Activated effector memory CD4-positive, alpha-beta T cell treated with Interleukin-2 at 50 U/mL for 16 hours (primary cell): ENCODE measurements around the gene LRRIQ3.
"Not testable (repeated sequence)": the region's sequence is repeated elsewhere in the genome, so short reads cannot be mapped to it uniquely, and the experiment has no call there.

Source experiments
- DNase-seq: peaks from one replicate; pipeline ENCODE4 v3.0.0-alpha.2; 2020

The LRRIQ3 gene

GRCh38 chr1:74197657-74198552 lies at the start of gene LRRIQ3, which contains the start of gene FPGT:
TSS of gene LRRIQ3 (minus strand) at chr1:74198176. CDS start at chr1:74183684, 14,492 bp downstream.
TSS of gene FPGT (plus strand) at chr1:74198242. CDS start at chr1:74198279, 37 bp downstream.
- peak; percentile 94 for DNase-seq

DNA sequence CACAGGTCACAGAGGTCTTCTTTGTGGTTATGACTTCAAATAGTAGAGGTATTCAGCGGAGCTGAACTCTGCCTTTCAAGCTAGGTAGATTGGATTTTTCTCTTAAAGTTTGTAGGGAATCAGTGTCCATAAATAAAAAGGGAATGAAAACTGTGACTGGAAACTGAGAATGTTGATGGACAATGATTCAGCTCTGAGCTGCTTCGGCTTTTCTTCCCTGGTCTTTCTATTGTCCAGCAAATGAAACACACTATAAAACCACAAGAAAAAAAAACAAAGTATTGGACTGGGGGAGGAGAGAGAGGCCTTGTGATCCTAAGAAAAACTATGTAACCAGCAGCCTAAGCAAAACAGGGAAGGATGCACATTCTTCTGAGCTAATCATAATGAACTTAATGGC lies 48.3 kb upstream of the LRRIQ3 start:
- DNase-seq = no peak

DNA sequence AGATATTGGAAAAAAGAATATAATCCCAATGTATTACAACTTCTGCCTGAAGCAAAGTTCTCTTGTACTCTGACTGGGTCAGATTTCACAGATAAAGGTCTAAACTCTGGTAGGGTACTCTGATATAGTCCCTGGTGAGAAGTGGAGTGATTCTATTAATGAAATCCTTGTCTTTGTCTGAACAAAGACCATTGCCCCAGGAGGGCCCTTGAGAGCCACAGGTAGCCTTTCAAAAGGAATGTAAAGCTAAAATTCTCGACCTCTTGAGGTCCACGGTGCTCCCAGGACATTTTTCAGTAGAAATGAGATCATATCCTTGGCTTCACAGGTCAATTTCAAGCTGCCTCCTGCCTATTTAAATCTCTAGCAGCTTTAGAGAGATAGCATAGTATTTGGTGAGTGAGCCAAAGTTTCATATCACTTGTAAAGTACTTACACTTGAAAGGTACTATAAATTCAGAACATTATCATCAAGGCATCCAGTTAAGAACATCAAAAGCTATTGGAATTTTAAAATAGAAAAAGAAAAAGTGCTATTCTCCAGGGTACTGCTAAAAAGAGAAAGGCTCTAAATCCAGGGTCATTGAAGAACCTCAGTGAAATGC lies 47.3 kb upstream of the LRRIQ3 start:
- DNase-seq = no peak

DNA sequence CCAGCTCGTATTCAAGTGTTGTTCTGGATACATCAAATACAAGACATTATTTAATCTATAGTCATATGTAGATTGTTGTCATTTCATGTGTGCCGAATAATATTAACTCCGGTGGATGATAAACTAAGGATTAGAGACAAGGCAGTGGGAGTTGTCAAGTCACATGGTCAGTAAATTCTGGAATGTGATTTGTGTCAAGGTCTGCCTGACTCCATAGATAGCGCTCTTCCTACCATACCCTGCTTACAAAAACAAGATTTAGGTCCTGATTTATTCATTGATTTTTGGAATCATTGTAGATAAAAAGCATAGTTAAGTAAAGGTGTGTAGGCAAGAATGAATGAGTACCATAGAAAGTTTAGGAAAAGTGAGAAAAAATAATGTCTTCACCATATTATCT lies 39.8 kb upstream of the LRRIQ3 start:
- no peak for DNase-seq

DNA sequence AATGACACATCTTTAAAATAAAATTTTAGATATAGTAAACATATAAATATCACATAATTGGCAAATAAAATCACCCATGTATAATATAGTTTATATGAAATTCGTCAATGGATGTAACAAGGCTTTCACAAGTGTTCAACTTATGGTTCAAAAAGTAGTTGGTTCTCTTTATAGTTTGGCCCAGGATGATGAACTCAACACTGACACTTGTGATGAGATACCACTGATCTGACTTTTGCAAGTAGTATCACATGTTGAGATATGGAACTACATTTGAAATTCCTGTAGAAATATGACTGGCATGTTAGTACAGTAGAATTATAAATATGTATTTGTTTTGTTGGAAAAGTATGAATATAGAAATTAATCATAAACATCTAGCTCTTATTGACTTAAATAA lies 39.1 kb upstream of the LRRIQ3 start:
- no peak for DNase-seq

- DNase-seq = no peak
Measured at GRCh38 chr1:74236440-74236839, 38.5 kb upstream of the LRRIQ3 start.

- DNase-seq = no peak
Measured at GRCh38 chr1:74235153-74235552, 37.2 kb upstream of the LRRIQ3 start, which contains the start of gene TNNI3K. TSS of gene TNNI3K (plus strand) at chr1:74235387. CDS start at chr1:74235452, 65 bp downstream.

GRCh38 chr1:74223453-74223852 lies 25.5 kb upstream of the LRRIQ3 start:
- DNase-seq = no peak

DNA sequence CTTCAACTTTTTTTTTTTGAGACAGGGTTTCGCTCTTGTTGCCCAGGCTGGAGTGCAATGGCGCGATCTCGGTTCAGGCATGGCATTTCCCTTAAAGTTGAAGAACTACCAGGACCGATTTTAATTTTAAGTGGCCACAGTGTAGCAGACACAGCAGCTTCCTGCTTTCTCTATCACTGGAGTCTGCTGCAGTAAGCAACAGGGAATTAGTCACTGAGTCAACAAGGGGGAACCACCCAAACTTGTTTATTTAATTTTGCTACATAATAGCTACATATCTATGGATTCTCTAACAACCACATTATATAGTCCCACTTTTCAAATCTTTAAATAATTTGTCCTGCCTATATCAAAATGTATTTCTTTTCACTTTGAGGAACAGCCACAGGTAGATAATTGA lies 24.7 kb upstream of the LRRIQ3 start:
- no peak for DNase-seq

- no peak for DNase-seq
Measured at GRCh38 chr1:74215229-74215628, 17.3 kb upstream of the LRRIQ3 start.

- no peak for DNase-seq
Measured at GRCh38 chr1:74205266-74205665, 7.3 kb upstream of the LRRIQ3 start.

- DNase-seq = no peak
Measured at GRCh38 chr1:74199504-74199903, 1.5 kb upstream of the LRRIQ3 start.

DNA sequence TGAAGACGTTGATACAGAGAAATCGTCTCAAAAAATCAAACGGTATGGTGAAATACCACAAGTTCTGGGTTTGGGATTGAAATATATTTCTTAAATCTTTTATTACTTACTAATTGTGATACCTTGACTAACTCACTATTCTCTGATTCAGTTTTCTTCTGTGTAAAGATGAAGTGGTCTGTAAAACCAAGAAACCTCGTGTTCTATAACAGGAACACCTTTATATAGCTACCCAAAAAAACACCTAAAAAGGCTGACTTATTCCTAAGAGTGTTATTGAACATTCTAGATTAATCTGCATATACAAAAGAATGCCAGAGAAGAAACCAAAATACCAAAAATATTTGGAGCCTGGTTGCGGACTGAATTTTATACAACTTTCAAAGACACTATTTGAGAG lies 721 bp downstream of the LRRIQ3 start:
- DNase-seq = no peak

GRCh38 chr1:74195339-74195738 lies 2.6 kb downstream of the LRRIQ3 start:
- DNase-seq = no peak

DNA sequence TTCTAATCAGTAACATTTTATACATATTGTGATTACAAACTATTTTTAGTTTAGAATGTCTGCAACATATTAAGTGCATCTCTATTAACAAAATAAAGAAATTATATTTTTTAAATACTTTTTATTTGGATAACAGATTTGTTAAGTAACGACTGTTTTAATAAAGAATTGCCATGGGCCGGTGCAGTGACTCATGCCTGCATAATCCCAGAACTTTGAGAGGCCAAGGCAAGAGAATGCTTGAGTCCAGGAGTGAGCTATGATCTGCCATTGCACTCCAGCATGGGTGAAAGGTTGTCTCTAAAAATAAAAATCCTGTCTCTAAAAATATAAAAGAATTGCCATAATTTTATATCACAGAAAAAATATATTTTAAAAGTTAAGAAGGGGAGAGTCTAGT lies 4.1 kb downstream of the LRRIQ3 start:
- DNase-seq = no peak

- no peak for DNase-seq
Measured at GRCh38 chr1:74180490-74180889, 17.5 kb downstream of the LRRIQ3 start.

- DNase-seq = not testable (repeated sequence)
Measured at GRCh38 chr1:74174423-74174822, 23.6 kb downstream of the LRRIQ3 start.

DNA sequence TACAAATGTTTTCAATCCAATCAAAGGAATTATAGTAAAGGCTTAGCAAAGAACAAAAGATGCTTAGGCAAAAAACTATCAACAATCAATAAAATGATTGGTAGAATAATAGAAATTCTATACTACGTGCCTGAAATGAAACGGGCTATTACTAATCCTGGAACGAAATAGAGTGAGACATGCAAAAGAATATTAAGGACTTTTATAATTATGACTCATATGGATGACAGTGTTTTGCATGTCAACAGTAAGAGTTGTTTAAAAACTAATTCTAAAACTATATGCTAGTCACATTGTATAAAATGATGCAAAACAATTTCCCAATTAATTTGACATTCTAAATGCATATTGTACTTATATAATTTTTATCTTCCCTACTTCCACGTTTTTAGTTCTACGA lies 35.6 kb downstream of the LRRIQ3 start:
- no peak for DNase-seq

- no peak for DNase-seq
Measured at GRCh38 chr1:74161497-74161896, 36.5 kb downstream of the LRRIQ3 start.

- DNase-seq = no peak
Measured at GRCh38 chr1:74160046-74160445, 37.9 kb downstream of the LRRIQ3 start.

GRCh38 chr1:74145086-74145485 lies 52.9 kb downstream of the LRRIQ3 start:
- DNase-seq = no peak

DNA sequence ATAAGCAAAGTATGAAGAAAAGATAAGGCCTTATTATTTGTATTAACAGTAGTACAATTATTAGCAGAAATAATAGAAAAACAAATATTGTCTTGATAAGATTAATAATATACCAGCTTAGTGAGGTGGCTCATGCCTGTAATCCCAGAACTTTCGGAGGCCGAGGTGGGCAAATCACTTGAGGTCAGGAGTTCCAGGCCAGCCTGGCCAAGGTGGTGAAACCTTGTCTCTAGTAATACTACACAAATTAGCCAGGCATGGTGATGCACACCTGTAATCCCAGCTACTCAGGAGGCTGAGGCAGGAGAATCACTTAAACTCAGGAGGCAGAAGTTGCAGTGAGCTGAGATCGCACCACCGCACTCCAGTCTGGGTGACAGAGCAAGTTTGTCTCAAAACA lies 80.6 kb downstream of the LRRIQ3 start:
- not testable (repeated sequence) for DNase-seq

DNA sequence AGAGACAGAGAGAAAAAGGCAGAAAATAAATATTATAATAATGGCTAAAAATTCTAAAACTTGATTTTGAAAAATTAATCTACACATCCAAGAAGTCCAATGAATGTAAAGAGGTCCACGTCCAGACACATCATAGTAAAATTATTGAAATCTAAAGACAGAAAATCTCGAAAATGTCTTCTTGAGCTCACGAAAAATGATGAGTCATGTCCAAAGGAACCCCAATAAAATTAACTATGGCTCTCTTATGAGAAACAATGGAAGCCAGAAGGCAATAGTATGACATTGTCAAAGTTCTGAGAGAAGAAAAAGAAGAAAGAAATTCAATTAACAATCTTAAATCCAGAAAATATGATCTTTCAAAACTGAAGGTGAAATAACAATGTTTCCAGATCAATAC lies 84.6 kb downstream of the LRRIQ3 start:
- DNase-seq = no peak

- no peak for DNase-seq
Measured at GRCh38 chr1:74107394-74107793, 90.6 kb downstream of the LRRIQ3 start.
